GM18909 (cell line): ENCODE results near the gene ASCL2.

Experiments used
- ATAC-seq: cut with Tn5 transposase; IDR thresholded peaks from one replicate; pipeline ENCODE4 v1.9.1; 2021; ENCODE audit warnings: mild to moderate bottlenecking; ENCODE audit not compliant: unreplicated experiment, poor library complexity

The ASCL2 gene

DNA sequence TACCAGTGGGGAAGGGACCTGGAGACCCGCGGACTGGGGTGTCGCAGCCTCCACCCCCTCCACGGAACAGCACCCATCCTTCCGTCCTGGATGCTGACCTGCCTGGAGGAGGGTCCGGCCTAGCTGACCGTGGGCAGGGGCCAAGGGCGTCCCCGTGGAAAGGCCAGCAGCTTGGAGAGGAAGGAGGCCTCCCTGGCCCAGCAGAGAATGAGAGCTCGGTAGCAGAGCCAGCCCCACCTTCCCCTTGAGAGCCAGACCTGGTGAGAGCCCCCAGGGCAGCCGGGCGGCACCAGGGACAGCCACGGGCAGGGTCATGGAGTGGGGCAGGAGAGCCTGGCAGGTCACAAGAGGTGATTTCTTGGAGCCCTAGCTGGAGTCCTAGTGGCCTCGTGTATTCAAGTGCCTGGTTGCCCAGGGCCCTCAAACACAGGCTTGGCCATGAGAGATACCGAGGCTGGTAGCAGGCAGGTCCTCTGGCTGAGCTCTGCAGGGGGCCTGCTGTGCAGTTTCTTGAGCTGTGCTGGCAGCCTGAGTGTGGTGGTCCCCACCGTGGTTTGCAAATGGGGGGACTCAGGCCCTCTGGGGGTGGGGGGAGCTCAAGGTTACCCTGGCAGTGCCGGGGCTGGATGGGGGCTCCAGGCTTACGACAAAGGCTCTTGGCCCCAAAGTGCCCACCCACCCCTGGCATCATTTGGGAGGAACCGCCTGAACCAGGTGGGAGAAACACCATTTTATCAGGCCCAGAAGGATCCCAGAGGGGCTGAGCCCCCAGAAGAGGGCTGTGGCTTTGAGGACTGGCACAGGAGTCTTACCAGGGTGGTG is 39.1 kb upstream of the ASCL2 start:
- no peak for ATAC-seq

DNA sequence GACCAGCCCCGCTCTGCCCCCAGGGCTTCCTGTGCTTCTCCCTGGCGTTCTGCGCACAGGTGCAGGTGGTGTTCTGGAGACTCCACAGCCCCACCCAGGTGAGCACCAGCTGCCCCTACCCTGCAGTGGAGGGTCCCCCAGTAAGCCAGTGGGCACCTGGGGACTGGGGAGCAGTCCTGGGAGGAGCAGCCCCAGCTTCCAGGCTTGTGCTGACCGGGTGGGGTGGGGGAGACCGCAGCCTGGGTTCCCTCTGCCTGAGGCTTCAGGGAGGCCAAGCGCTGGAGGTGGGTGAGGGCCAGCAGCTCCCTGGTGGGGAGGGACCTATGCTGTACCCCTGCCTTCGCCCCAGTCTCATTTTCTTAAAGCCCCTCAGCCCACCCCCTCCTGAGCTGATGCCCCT is 38.3 kb upstream of the ASCL2 start:
- ATAC-seq = no peak

DNA sequence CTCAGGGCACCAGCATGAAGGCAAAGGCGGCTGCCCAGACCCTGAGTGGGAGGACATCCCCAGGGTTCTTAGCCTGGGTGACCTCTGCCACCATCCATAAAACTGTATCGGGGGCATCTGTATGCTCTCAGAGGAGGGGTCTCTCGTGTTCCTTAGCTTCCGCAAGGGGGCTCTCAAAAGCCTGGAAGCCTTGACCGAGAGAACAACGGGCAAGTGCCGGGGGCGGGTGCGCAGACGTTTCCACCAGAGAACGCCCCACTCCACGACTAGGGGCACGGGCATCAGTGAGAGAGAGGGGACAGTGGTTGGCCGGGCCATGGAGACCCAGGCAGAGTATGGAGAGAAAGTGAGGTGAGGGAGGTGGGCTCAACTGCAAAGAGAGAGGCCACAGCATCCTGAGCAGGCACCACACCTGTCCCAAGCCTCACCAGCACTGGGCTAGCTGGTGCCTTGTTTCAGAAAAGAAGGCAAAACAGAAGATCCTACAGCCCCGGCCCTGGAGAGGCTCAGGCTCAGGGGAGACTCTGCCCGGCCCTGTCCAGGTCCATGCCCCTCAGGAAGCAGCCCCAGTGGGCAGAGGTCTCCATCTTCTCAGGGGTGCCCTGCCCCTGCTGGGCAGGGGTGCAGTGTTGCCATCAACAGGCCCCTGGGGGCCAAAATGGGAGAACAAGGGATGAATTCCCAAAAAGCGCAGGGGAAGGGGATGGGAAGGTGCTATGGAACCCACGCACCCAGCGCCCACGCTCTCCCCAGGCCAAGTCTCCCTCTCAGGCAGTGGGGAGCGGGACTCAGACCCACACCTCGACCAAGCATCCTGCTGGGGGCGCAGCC is 37.3 kb upstream of the ASCL2 start:
- no peak for ATAC-seq

DNA sequence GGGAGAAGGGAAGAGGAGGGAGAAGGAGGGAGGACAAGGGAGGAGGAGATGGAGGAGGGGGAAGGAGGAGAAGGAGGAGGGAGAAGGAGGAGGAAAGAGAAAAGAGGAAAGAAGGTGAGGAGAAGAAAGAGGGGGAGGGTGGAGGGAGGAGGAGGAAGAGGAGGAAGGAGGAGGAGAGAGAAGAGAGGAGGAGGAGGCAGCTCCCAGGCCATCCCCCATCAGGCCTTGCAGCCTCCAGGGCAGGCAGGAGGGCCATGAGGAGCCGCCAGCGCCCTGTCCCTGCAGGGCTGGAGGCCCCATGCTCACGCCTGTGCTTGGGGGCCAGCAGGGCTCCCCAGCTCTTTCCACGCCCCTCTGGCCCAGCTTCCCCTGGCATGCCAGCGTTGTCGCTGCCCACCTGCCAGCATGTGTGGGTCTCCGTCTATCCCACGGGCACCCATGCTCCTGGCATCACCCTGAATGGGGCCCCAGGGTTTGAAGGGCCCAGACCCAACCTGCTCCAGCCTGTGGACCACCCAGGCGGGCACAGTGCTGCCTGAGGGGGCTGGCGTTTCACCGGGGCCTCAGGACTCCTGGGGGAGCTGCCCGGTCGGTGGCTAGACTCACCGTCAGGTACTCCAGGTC is 36.6 kb upstream of the ASCL2 start:
- no peak for ATAC-seq

DNA sequence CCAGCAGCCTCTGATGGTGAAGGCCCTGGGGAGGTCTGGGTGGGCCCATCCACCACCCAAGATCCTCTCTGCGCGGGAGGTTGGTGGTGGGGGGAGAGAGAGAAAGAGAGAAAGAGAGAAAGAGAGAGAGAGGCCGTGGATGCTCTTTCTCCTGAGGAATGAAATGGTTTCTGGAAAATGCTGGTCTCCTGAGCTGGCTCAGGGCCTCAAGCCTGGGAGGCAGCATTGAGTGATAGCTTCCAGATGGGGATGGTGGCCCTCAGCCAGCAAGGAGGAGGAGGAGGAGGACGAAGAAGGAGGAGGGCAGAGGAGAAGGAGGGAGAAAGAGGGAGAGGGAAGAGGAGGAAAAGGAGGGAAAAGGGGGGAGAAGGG is 36.0 kb upstream of the ASCL2 start:
- ATAC-seq = no peak

DNA sequence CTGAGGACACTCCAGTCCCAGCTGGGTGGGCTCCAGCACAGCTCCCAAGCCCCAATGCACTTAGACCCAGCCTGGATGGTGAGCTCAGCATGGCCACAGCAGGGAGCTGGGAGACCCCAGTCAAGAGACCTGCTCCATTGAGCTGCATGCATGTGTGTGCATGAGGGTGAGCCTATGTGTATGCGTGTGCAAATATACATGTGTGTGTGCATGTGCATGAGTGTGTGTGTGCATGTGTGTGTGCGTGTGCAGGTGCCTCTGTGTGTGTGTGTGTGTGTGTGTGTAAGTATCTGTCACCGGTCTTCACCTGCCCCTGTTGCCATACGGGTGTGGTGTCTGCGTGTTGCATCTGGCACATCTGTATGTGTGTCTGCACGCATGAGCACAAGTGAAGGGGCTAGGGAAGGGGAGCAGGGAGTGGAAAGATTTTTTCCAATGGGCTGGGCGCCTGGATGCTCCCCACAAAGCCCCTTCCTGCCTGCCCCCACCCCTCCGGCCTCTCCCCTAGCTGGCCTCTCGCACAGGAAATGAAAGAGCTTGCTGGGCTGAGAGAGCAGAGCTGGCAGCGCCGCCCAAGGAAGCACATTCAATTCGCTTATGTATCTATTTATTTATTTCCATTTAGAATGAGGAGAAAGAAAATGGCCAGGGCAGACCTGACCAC is 35.5 kb upstream of the ASCL2 start:
- no peak for ATAC-seq

DNA sequence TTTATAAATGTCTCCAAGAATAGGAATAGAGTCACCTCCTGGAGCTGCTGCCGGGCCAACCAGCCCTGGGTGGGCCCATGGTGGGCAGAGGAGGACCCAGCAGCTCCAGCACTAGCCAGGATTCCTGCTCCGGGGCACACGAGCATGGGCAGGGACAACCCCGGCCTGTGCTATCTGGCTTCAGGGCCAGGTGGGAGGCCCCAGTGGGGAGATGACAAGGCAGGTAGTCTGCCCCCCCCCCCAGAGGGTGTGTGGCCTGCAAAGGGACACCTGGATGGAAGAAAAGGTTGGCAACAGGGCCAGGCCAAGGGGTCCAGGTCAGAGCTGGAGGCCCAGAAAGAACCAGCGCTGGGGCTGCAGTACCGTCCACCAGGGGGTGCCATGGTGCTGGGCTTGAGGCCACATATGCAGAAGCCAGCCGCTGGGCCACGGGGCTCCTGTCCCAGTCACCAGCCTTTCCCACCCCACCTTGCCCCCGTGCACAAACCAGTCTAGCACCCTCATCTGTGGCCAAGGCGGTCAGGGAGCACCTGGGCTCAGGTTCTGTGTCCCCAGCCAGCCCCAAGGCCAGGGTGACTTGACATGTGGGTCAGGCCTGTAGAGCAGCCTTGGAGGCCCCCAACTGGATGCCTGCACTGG is 34.9 kb upstream of the ASCL2 start:
- no peak for ATAC-seq

DNA sequence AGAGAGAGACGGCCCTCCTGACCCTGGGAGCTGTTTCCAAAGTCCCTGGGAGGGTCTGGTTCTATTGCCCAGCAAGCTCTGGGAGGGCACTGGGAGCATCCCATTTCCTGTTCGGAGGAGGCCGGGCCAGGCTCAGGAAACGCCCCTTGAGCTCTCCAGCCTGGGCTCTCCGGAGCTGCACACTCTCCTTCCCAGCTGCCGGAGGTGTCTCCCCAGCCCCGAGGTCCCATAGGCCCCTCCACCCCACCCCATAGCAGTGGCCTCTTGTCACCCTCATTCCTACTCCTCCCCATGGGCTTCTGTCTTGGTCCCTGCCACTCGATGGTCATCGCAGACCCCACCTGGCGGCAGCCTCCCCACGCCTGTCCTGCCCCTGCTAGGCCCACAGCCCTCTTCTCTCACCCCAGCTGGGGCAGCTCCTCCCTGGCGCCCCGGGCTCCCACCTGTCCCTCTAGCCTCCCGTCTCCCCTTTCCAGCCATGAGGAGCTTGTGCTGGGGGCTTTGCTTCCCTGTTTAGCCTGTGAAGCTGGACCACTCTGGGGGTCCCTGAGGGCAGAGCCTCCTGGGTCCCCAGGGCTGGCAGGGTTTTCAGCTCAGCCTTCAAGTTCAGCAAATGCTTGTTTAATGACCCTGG is 34.2 kb upstream of the ASCL2 start:
- ATAC-seq = no peak

DNA sequence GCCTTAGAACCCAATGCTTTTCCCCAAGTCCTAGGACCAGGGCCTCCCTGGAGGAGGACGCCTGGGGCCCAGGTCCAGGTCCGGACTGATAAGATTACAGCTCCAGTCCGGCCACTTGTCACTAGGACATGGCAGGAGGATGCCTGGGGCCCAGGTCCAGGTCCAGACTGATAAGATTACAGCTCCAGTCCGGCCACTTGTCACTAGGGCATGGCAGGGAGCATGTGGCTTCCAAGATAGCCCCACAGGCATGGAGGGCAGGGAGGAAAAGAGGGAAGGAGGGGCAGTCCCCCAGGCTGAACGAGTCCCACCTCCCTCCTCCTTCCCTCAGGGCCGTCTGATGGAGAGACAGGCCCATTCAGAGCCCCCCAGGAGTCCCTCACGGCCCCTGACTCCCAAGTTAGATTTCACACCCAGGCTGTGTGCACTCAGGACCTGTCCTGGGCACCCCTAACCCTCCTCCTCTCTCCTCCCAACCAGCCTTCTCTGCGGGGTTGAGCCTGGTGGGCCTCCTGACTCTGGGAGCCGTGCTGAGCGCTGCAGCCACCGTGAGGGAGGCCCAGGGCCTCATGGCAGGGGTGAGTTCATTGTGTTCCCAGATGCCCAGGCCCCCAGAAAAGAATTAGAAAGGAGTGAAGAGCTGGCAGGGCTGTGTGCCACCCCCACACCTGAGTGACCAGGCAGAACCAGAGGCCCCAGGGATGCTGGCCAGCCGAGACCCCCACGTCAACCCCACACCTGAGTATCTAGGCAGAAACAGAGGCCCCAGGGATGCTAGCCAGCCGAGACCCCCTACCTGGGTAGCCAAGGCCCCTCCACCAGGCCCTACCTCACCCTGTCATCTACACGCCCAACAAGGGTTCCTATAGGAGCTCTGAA is 33.5 kb upstream of the ASCL2 start:
- ATAC-seq = no peak

DNA sequence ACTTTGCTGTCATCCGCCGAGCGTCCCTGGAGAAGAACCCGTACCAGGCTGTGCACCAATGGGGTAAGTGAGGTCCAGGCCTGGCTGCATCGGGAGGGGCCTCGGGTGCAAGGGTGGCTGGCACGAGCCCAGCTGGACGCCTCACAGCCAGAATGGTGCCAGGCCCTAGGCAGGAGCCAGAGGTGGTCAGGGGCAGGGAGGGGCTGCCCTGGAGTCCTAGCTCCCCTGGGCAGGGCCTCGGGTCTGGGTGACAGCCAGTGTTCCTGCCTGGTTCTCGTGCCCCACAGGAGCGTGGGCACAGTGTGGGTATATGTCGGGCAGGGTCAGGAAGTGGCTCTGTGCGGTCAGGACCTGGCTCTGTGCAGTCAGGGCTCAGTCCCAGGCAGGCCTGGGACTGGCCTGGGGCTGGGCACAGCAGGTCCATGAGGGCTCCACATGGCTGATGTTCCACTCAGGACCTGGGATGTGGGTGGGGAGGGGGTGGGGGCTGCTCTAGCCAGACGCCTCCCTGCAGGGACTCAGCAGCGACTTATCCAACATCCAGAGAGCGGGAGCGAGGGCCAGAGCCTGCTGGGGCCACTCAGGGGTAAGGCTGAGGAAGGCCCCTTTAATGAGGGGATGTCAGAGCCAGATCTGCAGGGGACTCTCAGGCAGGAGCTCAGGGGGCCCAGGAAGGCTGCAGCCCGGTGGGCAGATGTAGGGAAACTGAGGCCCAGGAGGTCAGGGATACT is 32.7 kb upstream of the ASCL2 start:
- ATAC-seq = no peak

DNA sequence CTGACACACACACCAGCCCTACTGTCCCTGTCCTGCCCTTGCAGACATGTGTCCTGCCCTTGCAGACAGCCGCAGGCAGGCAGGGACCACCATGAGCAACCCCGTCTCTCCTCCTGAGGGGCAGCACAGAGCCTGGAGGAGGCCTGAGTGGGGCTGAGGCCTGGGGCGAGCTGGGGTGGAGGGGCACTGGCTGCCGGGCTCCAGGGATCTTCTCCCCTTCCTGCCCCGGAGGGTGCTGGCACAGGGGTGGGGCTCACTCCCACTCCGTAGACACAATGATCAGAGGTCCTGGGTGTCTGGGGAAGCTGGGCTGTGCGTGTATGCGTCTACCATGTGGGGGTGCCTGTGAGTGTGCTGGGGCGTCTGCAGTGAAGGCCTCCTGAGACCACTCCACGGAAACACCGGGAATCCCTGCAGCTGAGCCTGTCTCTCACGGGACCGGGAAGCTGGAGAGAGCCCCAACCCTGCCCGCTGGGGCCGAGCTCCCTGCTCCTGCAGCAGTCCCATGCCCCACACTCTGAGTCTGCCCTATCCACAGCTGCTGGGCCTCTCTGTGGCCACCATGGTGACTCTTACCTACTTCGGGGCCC is 32.0 kb upstream of the ASCL2 start:
- peak; percentile 3 for ATAC-seq

DNA sequence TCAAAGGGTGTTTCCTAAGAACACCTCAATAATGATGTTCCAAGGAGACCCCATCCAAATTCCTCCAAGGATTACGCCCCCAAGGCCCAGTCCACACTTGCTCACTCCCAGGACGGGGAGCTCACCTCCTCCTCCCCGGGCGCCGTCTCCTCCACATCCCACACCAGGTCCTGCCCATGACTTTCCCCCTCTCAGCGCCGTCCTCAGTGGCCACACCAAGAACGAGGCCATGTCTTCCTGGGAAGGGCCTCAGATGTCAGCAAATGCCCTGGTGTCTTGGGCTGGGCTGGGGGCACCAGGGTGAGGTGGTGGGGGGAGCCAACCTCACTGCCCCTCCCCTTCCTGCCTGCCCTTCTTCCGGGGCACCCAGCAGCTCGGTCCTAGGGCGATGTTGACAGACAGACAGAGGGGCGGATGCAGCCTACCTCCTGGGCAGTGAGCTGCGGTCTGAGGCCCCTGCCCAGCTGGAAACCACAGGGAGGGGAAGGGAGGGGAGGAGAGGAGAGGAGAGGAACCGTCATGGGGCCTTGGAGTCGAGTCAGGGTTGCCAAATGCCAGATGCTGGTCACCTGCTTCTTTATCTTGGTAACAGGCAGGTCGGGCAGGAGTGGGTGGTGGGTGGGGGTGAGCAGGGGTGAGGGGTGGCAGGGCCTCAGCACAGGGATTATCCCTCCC is 31.4 kb upstream of the ASCL2 start, which contains the start of the genes C11orf21 and TSPAN32:
Gene C11orf21 (minus strand): TSS at position 288 of the 675 bp plus-strand sequence. CDS start 110 bp downstream, at position 178.
Gene TSPAN32 (plus strand): TSS at position 383 of the 675 bp plus-strand sequence. CDS start 137 bp downstream, at position 520.
- ATAC-seq = peak; percentile 55

DNA sequence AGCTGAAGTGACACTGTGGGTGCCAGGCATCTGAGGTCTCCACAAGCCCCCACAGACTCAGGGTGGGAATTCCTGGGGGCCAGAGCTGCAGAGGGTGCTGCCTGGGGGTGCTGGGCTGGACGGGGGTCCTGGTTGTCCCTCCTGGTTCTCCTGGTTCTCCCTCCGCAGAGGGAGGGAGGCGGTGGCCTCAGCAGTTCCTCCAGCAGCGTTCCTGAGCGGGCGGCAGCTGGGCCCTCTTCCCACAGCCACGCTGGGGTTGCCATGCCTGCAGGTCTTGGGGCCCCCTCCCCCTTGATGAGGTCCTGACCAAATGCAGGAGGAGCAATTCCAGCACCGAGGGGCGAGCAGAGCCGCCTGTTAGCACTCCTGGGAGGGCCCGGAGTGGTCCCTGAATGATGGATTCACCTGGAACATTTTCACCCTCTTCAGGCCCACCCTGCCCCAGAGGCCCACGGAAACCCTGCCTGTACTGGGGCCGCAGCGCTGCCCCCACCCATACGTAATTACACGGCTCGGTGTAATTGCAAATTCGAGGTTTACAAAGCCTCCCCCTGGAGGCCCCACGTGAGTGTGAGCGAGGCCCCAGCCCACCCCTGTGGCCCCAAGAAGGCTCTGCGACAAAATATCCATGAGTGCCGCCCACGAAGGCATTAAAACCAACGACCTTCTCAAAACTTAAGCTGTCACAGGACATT is 30.7 kb upstream of the ASCL2 start:
- no peak for ATAC-seq

DNA sequence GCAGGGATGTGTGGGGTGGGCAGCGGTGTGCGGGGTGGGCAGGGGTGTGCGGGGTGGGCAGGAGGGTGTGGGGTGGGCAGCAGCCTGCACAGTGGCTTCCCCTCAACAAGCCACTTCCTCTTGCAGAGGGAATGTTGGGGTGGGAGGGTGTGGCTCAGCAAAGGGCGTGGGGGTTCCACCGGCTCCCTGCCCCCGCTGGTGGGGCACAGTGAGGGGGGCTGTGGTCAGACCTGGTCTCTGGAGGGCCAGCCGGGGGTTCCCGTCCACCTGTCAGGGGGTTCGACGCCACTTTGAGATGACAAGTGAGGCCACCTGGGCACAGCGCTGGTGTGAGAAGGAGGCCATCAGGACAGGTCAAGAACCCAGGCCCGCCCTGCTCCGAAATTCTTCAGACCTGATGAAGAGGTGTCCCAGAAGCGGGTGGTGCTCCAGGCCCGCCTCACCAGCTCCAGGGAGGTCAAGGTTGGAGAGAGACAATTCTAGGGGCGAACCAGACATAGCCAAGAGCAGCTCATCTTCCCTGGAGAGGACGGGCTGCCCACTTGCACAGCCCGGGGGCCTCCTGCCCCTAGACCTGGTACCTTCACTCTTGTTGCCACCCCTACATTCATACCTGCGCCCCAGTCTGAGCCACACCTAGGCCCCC is 30.0 kb upstream of the ASCL2 start:
- ATAC-seq = no peak

DNA sequence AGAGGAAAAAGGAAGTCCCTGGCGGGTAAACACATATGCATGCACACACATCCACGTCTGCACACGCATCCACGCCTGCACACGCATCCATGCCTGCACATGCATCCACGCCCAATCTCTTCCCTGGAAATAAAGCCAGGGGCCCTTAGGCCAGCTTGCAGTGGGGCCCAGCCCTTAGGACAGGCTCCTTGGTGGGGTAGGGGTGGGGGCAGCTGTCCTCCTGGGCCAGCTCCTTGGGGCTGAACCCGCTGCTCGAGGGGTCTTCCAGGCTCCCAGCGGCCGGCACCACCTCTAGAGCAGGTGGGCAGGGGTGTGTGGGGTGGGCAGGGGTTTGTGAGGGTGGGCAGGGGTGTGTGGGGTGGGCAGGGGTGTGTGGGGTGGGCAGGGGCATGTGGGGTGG is 29.4 kb upstream of the ASCL2 start:
- ATAC-seq = no peak
